ENCODE measurements around the gene PIK3CA. TPM values are rescaled to one million over a fixed set of nuclear protein-coding genes. Genes with fewer than 3 reads are reported as not detected.
"Not testable (repeated sequence)": the region's sequence is repeated elsewhere in the genome, so short reads cannot be mapped to it uniquely, and the experiment has no call there.

The PIK3CA gene
- 18.9 and 19.7 TPM in 2 replicates for total RNA-seq

GRCh38 chr3:179147873-179148615 is at the start of gene PIK3CA:
Gene PIK3CA, plus strand, starts transcription at chr3:179148357. Its CDS starts 50,469 bp downstream, at chr3:179198826.
- H3K36me3 Mint-ChIP-seq (ENCODE audit: low read depth): no peaks in the 10 kb centered on the region
- intact Hi-C loops (cut with micrococcal nuclease): loop anchor here (1.0 to 5.0 kb wide), 16 partner anchors 43 to 1951 kb away; partner anchors contain the start of genes ACTL6A, MFN1, MRPL47 and NDUFB5
- H3K4me3 Mint-ChIP-seq: peak within 1 kb of the TSS; percentile 93
- peak within 1 kb of the TSS; percentile 97 for H3K27ac Mint-ChIP-seq
- H3K27me3 Mint-ChIP-seq (ENCODE audit: insufficient read depth): peaks cover 23% of the 10 kb centered on the region
- H3K4me1 Mint-ChIP-seq (ENCODE audit: low read depth): peaks cover 38% of the 10 kb centered on the region
- peak; percentile 90 for DNase-seq (ENCODE audit: low spot score)
- no peaks in the 10 kb centered on the region for H3K9me3 Mint-ChIP-seq

GRCh38 chr3:179098388-179099077 is 49.6 kb upstream of the PIK3CA start:
- H3K4me3 Mint-ChIP-seq: no peak overlapping the region
- H3K27ac Mint-ChIP-seq: no peak overlapping the region
- H3K4me1 Mint-ChIP-seq (ENCODE audit: low read depth): no peaks in the 10 kb centered on the region
- H3K27me3 Mint-ChIP-seq (ENCODE audit: insufficient read depth): no peaks in the 10 kb centered on the region
- DNase-seq (ENCODE audit: low spot score): no peak
- H3K36me3 Mint-ChIP-seq (ENCODE audit: low read depth): no peaks in the 10 kb centered on the region
- intact Hi-C loops (cut with micrococcal nuclease): no loop called here
- no peaks in the 10 kb centered on the region for H3K9me3 Mint-ChIP-seq

GRCh38 chr3:179100652-179101051 is 47.5 kb upstream of the PIK3CA start:
- intact Hi-C loops (cut with micrococcal nuclease): no loop called here
- H3K4me1 Mint-ChIP-seq (ENCODE audit: low read depth): no peaks in the 10 kb centered on the region
- no peaks in the 10 kb centered on the region for H3K9me3 Mint-ChIP-seq

GRCh38 chr3:179105881-179106280 is 42.3 kb upstream of the PIK3CA start:
- no peaks in the 10 kb centered on the region for H3K9me3 Mint-ChIP-seq
- no peaks in the 10 kb centered on the region for H3K36me3 Mint-ChIP-seq (ENCODE audit: low read depth)

More at GRCh38 chr3:179100652-179101051, 47.5 kb upstream of the PIK3CA start:
- DNase-seq (ENCODE audit: low spot score): no peak
- Mint-ChIP-seq H3K27ac (no peak overlapping the region), H3K27me3 (ENCODE audit: insufficient read depth) (no peaks in the 10 kb centered on the region), H3K36me3 (ENCODE audit: low read depth) (no peaks in the 10 kb centered on the region), H3K4me3 (no peak overlapping the region)

GRCh38 chr3:179107617-179108016 is 40.5 kb upstream of the PIK3CA start:
- Mint-ChIP-seq H3K27me3 (ENCODE audit: insufficient read depth) (peaks cover 11% of the 10 kb centered on the region), H3K4me1 (ENCODE audit: low read depth) (no peaks in the 10 kb centered on the region), H3K27ac (no peak overlapping the region), H3K36me3 (ENCODE audit: low read depth) (no peaks in the 10 kb centered on the region), H3K9me3 (no peaks in the 10 kb centered on the region), H3K4me3 (no peak overlapping the region)
- intact Hi-C loops (cut with micrococcal nuclease): no loop called here
- DNase-seq (ENCODE audit: low spot score): no peak

More at GRCh38 chr3:179105881-179106280, 42.3 kb upstream of the PIK3CA start:
- H3K4me1 Mint-ChIP-seq (ENCODE audit: low read depth): no peaks in the 10 kb centered on the region
- H3K4me3 Mint-ChIP-seq: no peak overlapping the region
- no peak overlapping the region for H3K27ac Mint-ChIP-seq
- no peak for DNase-seq (ENCODE audit: low spot score)
- peaks cover 5% of the 10 kb centered on the region for H3K27me3 Mint-ChIP-seq (ENCODE audit: insufficient read depth)
- intact Hi-C loops (cut with micrococcal nuclease): loop anchor here (1.0 kb wide), 2 partner anchors 41 to 210 kb away; no protein-coding TSS in a partner anchor

- H3K9me3 Mint-ChIP-seq: no peaks in the 10 kb centered on the region
- H3K27ac Mint-ChIP-seq: no peak overlapping the region
- peaks cover 11% of the 10 kb centered on the region for H3K27me3 Mint-ChIP-seq (ENCODE audit: insufficient read depth)
- no peaks in the 10 kb centered on the region for H3K36me3 Mint-ChIP-seq (ENCODE audit: low read depth)
- DNase-seq (ENCODE audit: low spot score): no peak
- H3K4me1 Mint-ChIP-seq (ENCODE audit: low read depth): no peaks in the 10 kb centered on the region
- no peak overlapping the region for H3K4me3 Mint-ChIP-seq
- intact Hi-C loops (cut with micrococcal nuclease): no loop called here
These were observed 40.1 kb upstream of the PIK3CA start for GRCh38 chr3:179108086-179108485.

GRCh38 chr3:179113903-179114302 is 34.3 kb upstream of the PIK3CA start:
- Mint-ChIP-seq H3K4me3 (no peak overlapping the region), H3K4me1 (ENCODE audit: low read depth) (no peaks in the 10 kb centered on the region), H3K27me3 (ENCODE audit: insufficient read depth) (peaks cover 15% of the 10 kb centered on the region), H3K36me3 (ENCODE audit: low read depth) (no peaks in the 10 kb centered on the region), H3K9me3 (peaks cover under 1% of the 10 kb centered on the region), H3K27ac (no peak overlapping the region)
- no peak for DNase-seq (ENCODE audit: low spot score)
- intact Hi-C loops (cut with micrococcal nuclease): no loop called here

- H3K4me3 Mint-ChIP-seq; intact Hi-C loops (cut with micrococcal nuclease); H3K36me3 Mint-ChIP-seq (ENCODE audit: low read depth); H3K9me3 Mint-ChIP-seq; H3K27ac Mint-ChIP-seq; DNase-seq (ENCODE audit: low spot score); H3K4me1 Mint-ChIP-seq (ENCODE audit: low read depth): not testable (repeated sequence)
- peaks cover 13% of the 10 kb centered on the region for H3K27me3 Mint-ChIP-seq (ENCODE audit: insufficient read depth)
These were observed 32.7 kb upstream of the PIK3CA start for GRCh38 chr3:179115444-179115843.

GRCh38 chr3:179116816-179117215 is 31.3 kb upstream of the PIK3CA start:
- Mint-ChIP-seq H3K36me3 (ENCODE audit: low read depth) (no peaks in the 10 kb centered on the region), H3K27ac (no peak overlapping the region), H3K27me3 (ENCODE audit: insufficient read depth) (peaks cover 9% of the 10 kb centered on the region), H3K4me1 (ENCODE audit: low read depth) (no peaks in the 10 kb centered on the region), H3K4me3 (no peak overlapping the region), H3K9me3 (peaks cover 4% of the 10 kb centered on the region)
- no peak for DNase-seq (ENCODE audit: low spot score)
- intact Hi-C loops (cut with micrococcal nuclease): no loop called here

- H3K4me3 Mint-ChIP-seq; H3K9me3 Mint-ChIP-seq; H3K36me3 Mint-ChIP-seq (ENCODE audit: low read depth); H3K27me3 Mint-ChIP-seq (ENCODE audit: insufficient read depth); H3K27ac Mint-ChIP-seq; intact Hi-C loops (cut with micrococcal nuclease); H3K4me1 Mint-ChIP-seq (ENCODE audit: low read depth); DNase-seq (ENCODE audit: low spot score): not testable (repeated sequence)
These were observed 15.8 kb upstream of the PIK3CA start for GRCh38 chr3:179132191-179132890.

- H3K4me3 Mint-ChIP-seq: no peak overlapping the region
- no peaks in the 10 kb centered on the region for H3K36me3 Mint-ChIP-seq (ENCODE audit: low read depth)
- no peaks in the 10 kb centered on the region for H3K9me3 Mint-ChIP-seq
- H3K4me1 Mint-ChIP-seq (ENCODE audit: low read depth): peaks cover 4% of the 10 kb centered on the region
- no peak for DNase-seq (ENCODE audit: low spot score)
- intact Hi-C loops (cut with micrococcal nuclease): no loop called here
- peaks cover 16% of the 10 kb centered on the region for H3K27me3 Mint-ChIP-seq (ENCODE audit: insufficient read depth)
- H3K27ac Mint-ChIP-seq: no peak overlapping the region
These were observed 14.6 kb upstream of the PIK3CA start for GRCh38 chr3:179133575-179133974.

- peaks cover 33% of the 10 kb centered on the region for H3K27me3 Mint-ChIP-seq (ENCODE audit: insufficient read depth)
These were observed 12.0 kb upstream of the PIK3CA start for GRCh38 chr3:179136195-179136594.

GRCh38 chr3:179141890-179142289 is 6.3 kb upstream of the PIK3CA start:
- intact Hi-C loops (cut with micrococcal nuclease): no loop called here
- peaks cover 7% of the 10 kb centered on the region for H3K9me3 Mint-ChIP-seq
- H3K27me3 Mint-ChIP-seq (ENCODE audit: insufficient read depth): peaks cover 58% of the 10 kb centered on the region
- no peak overlapping the region for H3K4me3 Mint-ChIP-seq
- peak overlapping the region; percentile 22 for H3K27ac Mint-ChIP-seq
- no peak for DNase-seq (ENCODE audit: low spot score)
- no peaks in the 10 kb centered on the region for H3K36me3 Mint-ChIP-seq (ENCODE audit: low read depth)
- peaks cover 14% of the 10 kb centered on the region for H3K4me1 Mint-ChIP-seq (ENCODE audit: low read depth)

More at GRCh38 chr3:179136195-179136594, 12.0 kb upstream of the PIK3CA start:
- no peak overlapping the region for H3K27ac Mint-ChIP-seq
- no peaks in the 10 kb centered on the region for H3K36me3 Mint-ChIP-seq (ENCODE audit: low read depth)
- H3K4me3 Mint-ChIP-seq: no peak overlapping the region
- DNase-seq (ENCODE audit: low spot score): no peak
- intact Hi-C loops (cut with micrococcal nuclease): no loop called here
- H3K4me1 Mint-ChIP-seq (ENCODE audit: low read depth): peaks cover 6% of the 10 kb centered on the region
- H3K9me3 Mint-ChIP-seq: peaks cover 7% of the 10 kb centered on the region

Data from activated T-helper 1 cell treated with anti-CD3 and anti-CD28 coated beads, Interleukin-12 subunit alpha, Interleukin-12 subunit beta, Interleukin-2, Interleukin-4 antibody, amounts not matched to agents 30 ng/mL and 10 ng/mL and 1 ng/mL, durations not matched to agents 14 hours and 24 hours and 36 hours (primary cell).